Upper lobe of left lung (tissue), 4 donors: ENCODE results near the gene TMEM267.

Experiments used
- EP300 ChIP-seq, 4 donors: sonication (generic); formaldehyde crosslinking; IDR thresholded peaks; one replicate each; pipeline ENCODE4 v1.5.1; 2017; ENCODE audit warnings: antibody characterized with exemption in 4 of 4, control low read depth in 2 of 4
- POLR2A ChIP-seq, 4 donors: fragments of 450-650 bp; IDR thresholded peaks; one replicate each; pipeline ENCODE4 v1.5.1; 2016 to 2017; ENCODE audit warnings: antibody characterized with exemption in 4 of 4, mild to moderate bottlenecking in 2 of 4
- POLR2AphosphoS5 ChIP-seq, 2 donors: sonication (generic); formaldehyde crosslinking; IDR thresholded peaks; one replicate each; pipeline ENCODE4 v1.5.1; 2017; ENCODE audit warnings: antibody characterized with exemption in 2 of 2
- TF ChIP-seq, protein P1 (sequence below), 6 experiments: fragments of 450-650 bp in 4 of 6; fragments of 200-600 bp in 2 of 6; sonication (generic) in 2 of 6; IDR thresholded peaks; one replicate each; pipeline ENCODE4 v1.5.1; 2016 to 2019; ENCODE audit warnings: antibody characterized with exemption in 6 of 6

DNA sequence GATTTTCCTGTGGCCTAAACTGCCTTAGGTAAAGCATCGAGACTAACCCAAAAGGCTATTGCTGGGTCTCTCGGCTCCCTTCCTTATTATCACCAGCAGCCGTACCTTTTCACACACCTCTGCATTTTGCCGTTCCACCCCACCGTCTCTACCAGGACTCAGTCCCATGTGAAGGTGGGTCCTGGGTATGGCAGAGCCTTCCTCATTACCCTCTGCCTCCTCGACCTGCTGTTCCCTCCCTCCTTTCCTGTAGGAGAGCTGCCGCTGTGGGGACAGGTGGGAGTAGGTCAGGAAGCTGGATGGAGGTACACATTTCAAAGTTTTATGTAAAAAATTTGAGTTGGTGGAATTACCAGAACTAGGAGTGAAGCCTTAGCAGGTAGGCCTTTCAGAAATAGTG lies 73.3 kb downstream of the TMEM267 start:
- TF ChIP-seq, protein P1, sequence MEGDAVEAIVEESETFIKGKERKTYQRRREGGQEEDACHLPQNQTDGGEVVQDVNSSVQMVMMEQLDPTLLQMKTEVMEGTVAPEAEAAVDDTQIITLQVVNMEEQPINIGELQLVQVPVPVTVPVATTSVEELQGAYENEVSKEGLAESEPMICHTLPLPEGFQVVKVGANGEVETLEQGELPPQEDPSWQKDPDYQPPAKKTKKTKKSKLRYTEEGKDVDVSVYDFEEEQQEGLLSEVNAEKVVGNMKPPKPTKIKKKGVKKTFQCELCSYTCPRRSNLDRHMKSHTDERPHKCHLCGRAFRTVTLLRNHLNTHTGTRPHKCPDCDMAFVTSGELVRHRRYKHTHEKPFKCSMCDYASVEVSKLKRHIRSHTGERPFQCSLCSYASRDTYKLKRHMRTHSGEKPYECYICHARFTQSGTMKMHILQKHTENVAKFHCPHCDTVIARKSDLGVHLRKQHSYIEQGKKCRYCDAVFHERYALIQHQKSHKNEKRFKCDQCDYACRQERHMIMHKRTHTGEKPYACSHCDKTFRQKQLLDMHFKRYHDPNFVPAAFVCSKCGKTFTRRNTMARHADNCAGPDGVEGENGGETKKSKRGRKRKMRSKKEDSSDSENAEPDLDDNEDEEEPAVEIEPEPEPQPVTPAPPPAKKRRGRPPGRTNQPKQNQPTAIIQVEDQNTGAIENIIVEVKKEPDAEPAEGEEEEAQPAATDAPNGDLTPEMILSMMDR (IDR thresholded peaks at IDR 0.05), result no peak
- TF ChIP-seq EP300 (IDR thresholded peaks at IDR 0.05), result no peak
- TF ChIP-seq POLR2A (IDR thresholded peaks at IDR 0.05), result no peak
- no peak for TF ChIP-seq POLR2AphosphoS5 (IDR thresholded peaks at IDR 0.05)
